Renal pelvis (tissue), 4 donors: Measurements from ENCODE around the gene BCAT1. TPM values are rescaled to one million over a fixed set of nuclear protein-coding genes. Genes with fewer than 3 reads are reported as not detected.

ENCODE experiments used
- DNase-seq: peaks from one replicate; pipeline ENCODE4 v3.0.0-alpha.2; 2013
- polyA plus RNA-seq, 3 donors: library from polyadenylated mRNA; unstranded; fragments of 120-200 nt; gene quantifications; one replicate each; pipeline ENCODE4 v1.2.1, GENCODE V29; 2013; ENCODE audit not compliant: insufficient read length in 3 of 3

The BCAT1 gene
- polyA plus RNA-seq, 3 donors = 45.7 to 64.2 (median 55.3) TPM

DNA sequence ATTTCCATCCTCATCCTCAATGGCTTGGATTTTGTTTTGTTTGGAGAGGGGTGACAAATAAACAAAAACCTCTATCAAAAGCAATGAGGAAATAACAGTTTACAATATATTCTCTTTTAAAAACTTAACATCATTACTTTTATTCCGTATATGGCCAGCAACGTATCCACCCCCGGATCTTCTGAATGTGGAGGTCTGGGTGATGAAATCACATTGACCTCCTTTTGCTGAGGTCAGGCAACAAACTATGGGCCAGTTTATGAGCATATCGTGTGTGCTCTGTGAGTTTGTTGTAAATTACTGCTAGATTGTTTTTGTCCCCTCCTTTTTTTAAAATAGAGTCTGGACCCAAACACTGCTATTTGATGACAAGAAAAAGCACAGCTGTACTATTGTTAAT lies 178.1 kb downstream of the BCAT1 start:
- DNase-seq = no peak

DNA sequence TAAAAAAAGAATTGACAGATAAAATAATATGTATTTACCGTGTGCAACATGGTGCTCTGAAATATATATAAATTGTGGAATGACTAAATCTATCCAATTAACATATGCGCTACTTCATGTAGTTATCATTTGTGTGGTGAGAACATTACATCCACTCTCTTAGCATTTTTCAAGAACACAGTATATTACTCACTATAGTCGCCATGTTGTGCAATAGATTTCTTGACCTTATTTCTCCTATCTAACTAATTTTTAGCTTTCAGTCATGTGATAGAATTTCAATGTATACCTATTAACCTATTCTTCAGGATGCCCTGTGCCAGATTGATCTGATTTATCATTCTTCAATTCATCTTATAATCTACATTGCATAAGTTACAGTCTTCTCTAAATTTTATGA lies 178.6 kb downstream of the BCAT1 start:
- DNase-seq = no peak

- DNase-seq = no peak
Observed at GRCh38 chr12:24769682-24770081, 179.2 kb downstream of the BCAT1 start.

- DNase-seq = no peak
Observed at GRCh38 chr12:24768415-24768814, 180.5 kb downstream of the BCAT1 start.

DNA sequence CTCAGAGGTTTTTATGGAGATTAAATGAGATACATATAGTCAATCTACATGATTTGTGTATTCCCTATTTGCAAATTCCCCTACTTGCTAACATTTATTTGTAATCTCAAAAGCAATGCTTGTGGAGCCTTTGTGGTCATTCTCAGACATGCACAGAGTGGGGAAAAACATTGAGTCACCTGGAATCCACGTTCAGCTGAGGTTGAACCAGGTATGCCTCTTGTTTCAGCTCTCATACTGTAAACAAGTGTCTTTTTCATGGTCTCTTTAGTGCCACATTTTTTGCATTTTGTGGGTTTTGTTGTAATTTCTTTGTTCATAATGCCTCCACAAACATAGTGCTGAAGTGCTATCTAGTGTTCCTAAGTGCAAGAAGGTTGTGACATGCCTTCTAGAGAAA lies 181.9 kb downstream of the BCAT1 start:
- no peak for DNase-seq

GRCh38 chr12:24764712-24765111 lies 184.2 kb downstream of the BCAT1 start:
- no peak for DNase-seq

DNA sequence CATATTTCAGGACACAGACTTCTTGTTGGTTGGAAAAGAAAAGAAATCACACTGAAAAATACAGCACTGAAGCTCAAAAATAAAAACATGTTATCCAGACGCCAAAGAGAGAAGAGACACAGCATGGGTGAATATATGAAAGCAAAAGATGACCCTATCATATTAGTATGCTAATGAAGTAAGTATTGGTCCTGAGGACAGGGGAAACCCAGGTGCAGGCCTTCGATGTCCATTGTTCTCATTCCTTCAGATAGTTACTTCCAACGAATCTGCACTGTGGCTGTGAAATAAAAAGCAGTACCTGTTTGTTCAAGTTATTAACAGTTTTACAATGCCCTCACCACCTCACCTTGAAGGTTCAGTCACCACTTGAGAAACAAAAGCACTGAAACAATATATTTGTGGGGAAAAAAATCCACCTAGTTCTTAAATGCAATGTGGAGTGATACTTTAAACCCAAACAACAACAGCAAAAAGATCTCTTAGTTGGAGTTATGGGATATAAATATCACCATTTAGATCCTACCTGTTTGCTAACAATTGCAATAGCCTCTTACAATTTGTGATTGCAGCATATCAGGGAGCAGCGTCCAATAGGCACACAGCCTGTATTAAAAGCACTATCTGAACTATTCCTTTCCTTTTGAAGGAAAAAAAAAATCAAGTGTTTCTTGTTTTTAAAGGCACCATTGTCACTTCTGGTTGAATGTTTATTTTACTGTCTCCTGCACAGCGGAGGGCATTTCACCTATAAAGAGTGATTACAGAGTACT lies 188.1 kb downstream of the BCAT1 start:
- DNase-seq = no peak

DNA sequence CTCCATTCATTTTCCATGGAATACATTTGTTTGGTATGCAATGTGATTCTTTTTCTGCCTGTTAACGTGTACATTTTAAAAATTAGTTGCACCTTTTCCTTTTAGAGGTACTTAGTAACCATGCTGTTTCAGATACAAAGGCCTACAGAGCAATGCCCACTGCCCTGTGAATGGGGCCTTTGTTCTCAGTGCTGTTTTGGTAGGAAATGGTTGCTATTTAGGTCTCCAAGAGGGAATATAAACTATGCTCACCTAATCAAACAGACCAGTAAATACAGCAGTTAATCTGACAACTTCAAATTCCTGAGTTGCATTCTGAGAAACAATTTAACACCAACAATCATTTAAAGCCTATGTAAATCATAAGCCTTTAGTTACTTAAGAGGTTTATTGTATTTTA lies 188.7 kb downstream of the BCAT1 start:
- peak; percentile 53 for DNase-seq

Other genes with a start within 250 kb of the BCAT1 start
- 10 to 100 TPM in 1 of 3 donors, 1 to 10 TPM in 2; 4.4 to 10.2 (median 6.3) TPM for gene DNAI7, start 246.1 kb upstream of the BCAT1 start, polyA plus RNA-seq
- 10 to 100 TPM; 37.1 to 40.2 (median 39.0) TPM for gene ETFRF1, start 246.1 kb upstream of the BCAT1 start, polyA plus RNA-seq